Activated CD4-positive, alpha-beta T cell treated with anti-CD3 and anti-CD28 coated beads, Interleukin-2, amount 50 U/mL, for 48 hours (primary cell): ENCODE measurements around the gene PRKN.

ENCODE experiments used
- DNase-seq, 2 experiments: peaks; one replicate each; pipeline ENCODE4 v3.0.0-alpha.2; 2020

The PRKN gene

DNA sequence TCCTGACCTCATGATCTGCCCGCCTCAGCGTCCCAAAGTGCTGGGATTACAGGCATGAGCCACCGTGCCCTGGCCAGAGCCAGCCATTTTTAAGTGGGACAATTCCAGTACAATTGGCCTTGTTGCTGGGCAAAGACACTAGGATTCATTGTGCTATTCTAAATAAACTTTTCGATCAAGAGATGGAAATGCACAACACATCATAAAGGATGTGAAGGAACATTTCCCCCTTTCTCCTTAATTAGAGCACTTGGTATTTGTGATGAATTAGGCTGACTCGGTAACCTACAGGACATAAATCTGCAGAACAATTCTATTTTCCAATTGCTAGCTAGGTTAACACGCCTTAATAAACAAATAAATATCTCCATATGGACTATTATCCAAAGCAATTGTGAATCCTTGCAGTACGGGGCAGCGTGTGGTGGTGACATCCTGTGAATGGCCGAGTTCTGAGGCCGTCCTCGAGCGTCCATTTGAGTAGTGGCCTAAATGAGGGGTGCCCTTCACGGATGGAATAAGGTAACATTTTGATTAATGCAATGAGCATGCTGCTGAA lies 1047.5 kb downstream of the PRKN start:
- DNase-seq, result no peak

DNA sequence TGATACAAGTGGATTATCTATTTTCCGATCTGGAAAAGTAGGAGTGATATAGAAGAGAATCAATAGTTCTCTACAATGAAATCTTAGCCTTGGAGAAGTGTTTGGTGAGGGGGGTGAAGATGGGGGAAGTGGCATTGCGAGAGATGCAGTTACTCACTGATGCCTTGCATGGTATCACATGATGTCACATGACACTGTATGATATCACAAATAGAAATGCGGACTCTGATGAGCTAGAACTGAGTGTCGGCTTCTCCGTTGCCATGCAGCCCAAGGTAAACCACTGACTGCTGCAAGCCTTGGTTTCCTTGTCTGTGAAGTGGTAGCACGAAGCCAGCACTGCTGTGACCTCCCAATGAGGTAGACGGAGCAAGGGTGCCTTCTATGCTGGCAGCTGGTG lies 1050.4 kb downstream of the PRKN start:
- no peak for DNase-seq

DNA sequence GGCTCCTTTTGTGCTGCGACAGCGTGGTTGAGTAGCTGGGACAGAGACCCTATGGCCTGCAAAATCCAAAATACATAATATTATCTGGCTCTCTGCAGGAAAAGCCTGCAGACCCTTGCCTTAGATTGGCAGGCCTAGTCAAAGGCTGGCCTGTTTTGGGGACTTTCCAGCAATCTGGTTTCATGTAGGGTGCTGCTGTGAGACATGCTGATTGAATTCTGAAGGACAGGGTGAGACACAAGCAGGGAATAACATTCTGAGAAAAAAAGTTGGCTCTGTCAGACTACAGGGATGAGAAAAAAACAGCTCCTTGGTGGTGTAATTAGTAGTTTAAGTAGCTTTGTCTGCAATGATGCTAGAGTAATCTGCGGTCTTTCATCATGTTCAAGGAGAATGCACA lies 1051.0 kb downstream of the PRKN start:
- DNase-seq, result no peak

- DNase-seq, result no peak
Observed at GRCh38 chr6:161674930-161675682, 1052.5 kb downstream of the PRKN start.

GRCh38 chr6:161673026-161673425 lies 1054.5 kb downstream of the PRKN start:
- DNase-seq, result no peak

- DNase-seq, result no peak
Observed at GRCh38 chr6:161671117-161671516, 1056.4 kb downstream of the PRKN start.

DNA sequence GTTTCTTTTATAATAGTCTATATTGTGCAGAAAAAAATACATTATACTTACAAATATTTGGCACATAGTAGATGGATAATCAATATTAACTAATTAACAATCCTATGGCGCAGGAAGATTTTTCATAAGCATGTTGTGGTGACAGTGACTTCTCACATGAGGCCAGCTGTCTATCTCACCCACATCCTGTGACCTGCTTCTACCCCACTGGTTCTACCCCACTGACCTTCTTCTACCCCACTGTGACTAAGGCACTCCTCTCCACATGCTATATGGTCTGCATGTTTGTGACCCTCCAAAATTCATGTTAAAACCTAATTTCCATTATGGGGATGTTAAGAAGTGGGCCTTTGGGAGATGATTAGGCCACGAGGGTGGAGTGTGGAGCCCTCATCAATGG lies 1058.9 kb downstream of the PRKN start:
- DNase-seq, result no peak

DNA sequence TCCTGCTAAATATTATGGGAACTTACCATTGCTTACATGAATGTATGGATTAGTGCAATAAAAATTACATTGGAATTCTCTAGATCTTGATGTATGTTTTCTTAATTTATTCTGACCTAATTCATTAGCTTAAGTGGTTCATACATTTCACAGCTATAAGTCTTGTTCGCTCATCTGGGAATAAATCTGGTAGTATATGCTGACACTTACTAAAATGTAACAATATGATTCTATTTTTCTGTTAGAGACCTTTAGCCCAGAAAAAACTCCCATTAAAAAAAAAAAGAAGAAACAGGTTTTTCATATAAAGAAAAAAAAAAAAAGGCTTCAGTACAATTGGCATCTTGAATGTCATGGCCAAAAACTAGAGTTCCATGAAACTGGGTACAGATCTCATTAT lies 1059.6 kb downstream of the PRKN start:
- DNase-seq, result no peak

GRCh38 chr6:161663682-161664081 lies 1063.9 kb downstream of the PRKN start:
- DNase-seq, result no peak

DNA sequence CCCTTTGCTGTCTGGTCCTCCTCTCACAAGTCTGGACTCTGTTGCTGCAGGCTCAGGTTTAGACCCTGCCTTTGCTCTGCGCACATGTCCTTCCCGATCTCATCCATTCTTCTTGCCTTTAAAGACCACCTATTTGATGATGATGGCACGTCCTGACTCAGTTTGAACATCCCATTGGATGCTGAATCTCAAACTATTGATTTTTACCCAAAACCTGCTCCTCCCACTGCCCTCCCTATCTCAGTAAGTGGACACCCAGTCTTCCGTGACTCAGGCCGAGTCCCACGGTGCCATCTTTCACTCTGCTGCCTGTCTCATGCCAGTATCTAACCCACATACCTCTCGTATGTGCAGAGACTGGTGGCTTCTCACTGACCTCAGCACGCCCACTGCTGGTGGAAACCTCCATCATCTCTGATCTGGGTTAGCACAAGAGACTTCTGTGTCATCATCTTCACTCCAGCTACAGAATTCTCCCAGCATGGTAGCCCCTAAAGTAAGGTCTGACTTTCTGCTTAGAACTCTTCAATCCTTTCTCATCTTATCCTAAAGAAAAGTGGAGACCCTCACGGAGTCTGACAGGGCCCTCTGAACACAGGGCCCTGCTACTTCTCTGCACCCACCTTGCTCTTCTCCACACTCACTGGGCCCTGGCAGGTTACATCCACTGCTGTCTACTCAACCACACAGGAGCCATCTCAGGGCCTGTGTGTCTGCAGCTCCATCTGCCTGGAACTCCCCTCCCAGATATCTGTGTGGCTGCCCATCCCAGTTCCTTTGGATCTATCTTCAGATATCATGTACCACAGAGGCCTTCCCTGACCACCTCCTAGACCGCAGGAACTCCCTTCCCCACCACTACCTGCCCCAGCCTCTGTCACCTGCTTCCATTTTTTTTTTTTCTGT lies 1066.6 kb downstream of the PRKN start:
- peak; percentile 11 to 13 for DNase-seq

DNA sequence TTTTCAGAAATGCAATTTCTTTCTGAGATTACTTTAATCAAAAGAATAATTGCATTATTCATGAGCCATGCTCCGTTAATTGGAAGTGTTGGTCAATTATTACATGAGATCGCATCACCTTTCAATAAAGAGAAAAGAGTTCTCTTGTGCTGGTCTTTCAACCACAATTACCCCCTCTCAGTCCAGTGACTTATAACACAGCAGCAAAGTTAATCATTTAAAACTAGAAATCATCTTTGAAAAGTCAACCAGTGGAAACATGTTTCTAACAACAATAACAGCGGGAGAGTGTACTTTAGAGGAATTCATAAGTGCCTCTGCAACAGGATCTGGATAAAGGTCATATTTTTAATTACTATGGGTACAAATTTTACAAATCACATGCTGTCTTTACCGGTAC lies 1069.4 kb downstream of the PRKN start:
- no peak for DNase-seq

DNA sequence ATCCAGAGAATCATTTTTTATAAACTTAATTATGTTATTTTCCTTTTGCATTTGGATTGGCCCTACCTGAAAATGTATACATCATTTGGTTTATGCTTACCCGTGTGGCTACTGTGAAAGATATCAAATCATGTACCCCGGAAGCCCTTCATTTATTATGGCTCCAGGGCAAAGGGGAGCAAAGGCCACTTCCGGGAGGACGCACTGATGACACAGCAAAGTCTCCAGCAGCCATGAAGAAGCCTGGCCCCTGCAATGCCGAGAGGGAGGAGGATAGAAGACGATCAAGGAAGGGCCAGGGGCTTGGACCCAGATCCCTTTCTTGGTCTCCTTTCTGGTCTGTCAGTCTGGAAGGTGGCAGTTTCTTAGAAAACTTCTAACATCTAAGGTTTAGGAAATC lies 1073.4 kb downstream of the PRKN start:
- DNase-seq, result no peak

- DNase-seq, result no peak
Observed at GRCh38 chr6:161651949-161652348, 1075.6 kb downstream of the PRKN start.

DNA sequence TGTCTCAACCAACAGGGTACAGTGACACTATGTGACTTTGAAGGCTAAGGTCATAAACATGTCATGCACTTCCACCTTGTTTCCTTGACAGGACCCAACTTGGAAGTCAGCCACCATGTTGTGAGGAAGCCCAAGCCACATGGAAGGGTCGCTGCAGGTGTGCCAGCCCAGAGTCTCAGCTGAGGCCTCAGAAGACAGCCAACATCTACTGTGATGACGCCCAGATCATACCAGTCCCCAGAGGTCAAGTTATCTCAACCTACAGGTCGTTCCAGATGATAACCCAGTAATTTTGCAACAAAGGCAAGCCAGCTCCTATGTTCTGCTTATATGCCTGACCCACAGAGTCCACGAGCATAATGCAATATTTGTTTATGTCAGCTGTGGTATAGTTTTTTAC lies 1077.7 kb downstream of the PRKN start:
- DNase-seq, result no peak

DNA sequence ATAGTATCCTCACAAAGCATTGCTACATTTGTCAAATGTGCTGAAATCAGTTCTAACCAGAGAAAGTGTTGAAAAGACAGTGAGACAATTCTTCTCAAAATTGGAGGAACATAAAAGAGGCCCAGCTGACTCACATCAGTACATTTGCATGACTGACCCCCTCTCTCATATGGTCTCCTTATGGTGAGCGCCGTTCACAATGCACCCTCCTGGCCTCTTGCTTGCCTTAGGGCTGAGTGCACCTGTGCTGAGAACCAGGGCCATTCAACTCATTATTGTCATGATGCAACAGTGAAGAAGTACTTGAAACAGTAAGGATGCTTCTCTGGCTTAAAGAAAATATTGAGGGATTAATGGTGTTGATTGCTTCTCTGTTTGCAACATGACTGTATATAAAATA lies 1078.5 kb downstream of the PRKN start:
- no peak for DNase-seq

DNA sequence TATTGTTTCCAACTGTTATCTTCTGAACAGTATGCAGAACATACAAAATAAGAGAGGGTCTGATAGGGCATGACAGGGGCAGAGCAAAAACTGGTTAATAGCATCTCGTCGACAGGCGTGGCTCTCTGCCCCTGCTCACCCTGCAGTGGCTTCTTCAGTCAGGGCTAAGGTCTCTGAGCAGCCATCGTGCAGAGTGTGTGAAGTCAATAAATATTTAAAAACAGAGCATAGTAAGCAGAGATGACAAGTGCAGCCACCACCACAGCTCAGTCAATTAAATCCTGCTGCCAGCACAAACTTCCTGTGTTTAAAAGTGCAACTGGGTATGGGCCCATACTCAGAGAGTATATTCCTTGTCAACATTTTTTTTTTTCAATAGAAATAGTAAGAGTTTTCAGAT lies 1080.3 kb downstream of the PRKN start:
- no peak for DNase-seq

GRCh38 chr6:161644521-161644920 lies 1083.0 kb downstream of the PRKN start:
- no peak for DNase-seq

DNA sequence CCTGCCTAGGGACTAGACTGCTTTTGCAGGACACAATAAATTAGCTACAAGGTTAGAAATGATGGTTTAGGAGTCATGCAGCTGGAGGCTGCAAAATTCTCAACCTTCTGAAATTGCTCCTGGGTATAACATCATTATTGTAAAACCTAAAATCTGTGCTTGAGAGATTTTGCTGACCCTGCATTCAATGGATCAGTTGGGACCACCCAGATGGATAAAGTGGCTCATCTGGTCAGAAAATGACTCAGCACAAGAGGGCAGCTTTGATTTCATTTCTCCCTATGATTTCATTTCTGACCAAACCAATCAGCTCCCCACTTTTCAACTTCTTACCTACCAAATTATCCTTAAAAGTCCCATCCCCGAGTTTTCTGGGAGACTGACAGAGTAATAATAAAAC lies 1086.4 kb downstream of the PRKN start:
- no peak for DNase-seq

DNA sequence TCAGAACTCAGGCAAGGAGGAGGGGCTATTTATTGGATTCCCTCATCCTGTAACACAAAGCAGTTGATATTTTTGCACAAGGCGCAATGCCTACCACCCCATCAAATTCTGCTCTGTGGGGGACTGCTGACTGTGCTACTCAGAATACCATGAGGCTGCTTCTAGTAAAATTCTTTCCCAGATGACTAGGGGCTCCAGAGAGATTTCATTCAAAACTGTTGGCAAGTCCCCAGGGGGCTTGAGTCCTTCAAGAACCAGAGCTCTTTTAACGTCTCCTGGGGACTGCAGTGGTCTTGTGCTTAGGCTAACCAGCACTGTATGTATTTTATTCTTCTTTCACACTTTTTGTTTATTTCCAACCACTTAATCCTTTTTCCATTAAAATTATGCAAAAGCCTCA lies 1087.8 kb downstream of the PRKN start:
- no peak for DNase-seq

GRCh38 chr6:161637658-161638057 lies 1089.9 kb downstream of the PRKN start:
- no peak for DNase-seq

DNA sequence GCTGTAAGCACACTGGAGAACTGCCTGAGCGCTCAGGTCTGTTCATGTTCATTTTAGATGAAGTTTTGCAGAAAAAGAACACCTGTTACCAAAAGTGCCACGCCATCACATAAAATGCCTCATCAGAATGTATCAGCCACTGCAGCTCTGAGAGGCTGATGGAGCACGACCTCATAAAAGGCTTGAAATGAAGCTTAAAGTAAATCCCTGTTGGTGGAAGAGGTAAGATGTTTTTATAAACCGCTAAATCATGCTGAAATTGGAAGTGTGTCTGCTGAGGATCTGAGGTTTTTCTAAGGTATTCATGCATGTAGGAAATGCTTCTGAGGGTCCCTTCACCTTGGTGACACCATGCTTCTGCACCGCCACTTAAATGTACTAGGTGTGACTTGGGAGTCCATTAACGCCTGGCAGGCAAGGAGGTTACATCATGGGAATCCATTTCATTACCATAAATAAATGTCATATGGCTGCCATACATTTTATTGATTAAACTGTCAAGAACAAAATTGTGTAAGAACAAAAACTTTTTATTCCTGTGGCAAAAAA lies 1090.6 kb downstream of the PRKN start:
- no peak for DNase-seq

DNA sequence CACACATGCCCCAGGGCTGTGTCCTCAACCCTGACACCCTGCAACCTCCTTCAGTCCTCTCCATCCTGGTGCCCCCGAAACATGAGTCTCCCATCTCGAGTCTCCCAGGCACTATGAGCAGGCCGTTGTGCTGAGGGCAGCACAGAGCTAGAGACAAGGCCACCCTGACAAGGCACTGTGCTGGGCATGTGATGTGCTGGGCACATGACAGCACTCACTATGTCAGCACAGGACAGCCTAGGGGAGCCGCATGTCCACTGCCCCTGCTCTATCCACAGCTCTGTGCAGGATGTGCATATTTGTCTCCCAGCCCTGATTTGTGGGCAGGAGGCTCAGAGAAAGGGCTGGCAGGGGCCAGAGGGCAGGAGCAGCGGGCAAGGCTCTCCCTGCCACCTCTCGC lies 1091.6 kb downstream of the PRKN start:
- DNase-seq, result no peak

DNA sequence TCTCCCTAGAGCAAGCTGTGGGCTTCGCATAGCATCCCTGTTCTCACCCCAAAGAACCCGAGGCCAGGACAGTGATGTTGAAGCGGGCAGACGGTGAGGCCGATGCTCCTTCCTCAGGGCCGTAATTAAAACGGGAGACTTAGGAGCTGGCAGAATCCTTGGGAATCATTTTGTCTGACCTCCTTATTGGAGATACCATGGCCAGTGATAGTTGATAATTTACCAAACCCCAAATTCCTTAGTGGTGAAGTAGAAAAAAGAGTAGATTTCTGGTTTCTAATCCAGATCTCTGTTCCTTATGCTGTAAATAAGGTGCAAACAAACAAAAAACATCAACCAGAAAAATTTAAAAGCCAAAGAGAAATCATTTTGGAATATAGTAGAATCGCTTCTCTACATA lies 1092.7 kb downstream of the PRKN start:
- no peak for DNase-seq
